NCI-H460 (cell line): Measurements from ENCODE around the gene ZNF408. TPM values are rescaled to one million over a fixed set of nuclear protein-coding genes. Genes with fewer than 3 reads are reported as not detected.

Experiments
- DNase-seq: peaks from one replicate; pipeline ENCODE4 v3.0.0-alpha.2; 2016; ENCODE audit warnings: low read depth; ENCODE audit errors: extremely low read depth
- total RNA-seq: library from RNA; depleted of rRNA; stranded (reverse); fragments of >200 nt; shearing (Covaris generic); gene quantifications from 2 replicates; pipeline ENCODE4 v1.2.3, GENCODE V29; 2014

The ZNF408 gene
- total RNA-seq, 1 experiment from 2014 or later = 5.9 TPM

- DNase-seq = no peak
Measured at GRCh38 chr11:46675288-46675851, 25.5 kb upstream of the ZNF408 start.

GRCh38 chr11:46675949-46676348 is 24.9 kb upstream of the ZNF408 start:
- no peak for DNase-seq

- no peak for DNase-seq
Measured at GRCh38 chr11:46676436-46677158, 24.2 kb upstream of the ZNF408 start.

- DNase-seq = no peak
Measured at GRCh38 chr11:46677169-46677568, 23.7 kb upstream of the ZNF408 start.

- DNase-seq = no peak
Measured at GRCh38 chr11:46677991-46678740, 22.7 kb upstream of the ZNF408 start.

GRCh38 chr11:46678741-46679130 is 22.1 kb upstream of the ZNF408 start:
- DNase-seq = no peak

GRCh38 chr11:46679241-46680163 is 21.3 kb upstream of the ZNF408 start:
- no peak for DNase-seq

- DNase-seq = no peak
Measured at GRCh38 chr11:46680164-46680760, 20.6 kb upstream of the ZNF408 start.

- no peak for DNase-seq
Measured at GRCh38 chr11:46680815-46681214, 20.0 kb upstream of the ZNF408 start.

- DNase-seq = no peak
Measured at GRCh38 chr11:46681814-46682213, 19.0 kb upstream of the ZNF408 start.

GRCh38 chr11:46682773-46683752 is 17.8 kb upstream of the ZNF408 start:
- DNase-seq = no peak

GRCh38 chr11:46684367-46684766 is 16.5 kb upstream of the ZNF408 start:
- DNase-seq = no peak

GRCh38 chr11:46686886-46687795 is 13.7 kb upstream of the ZNF408 start:
- DNase-seq = no peak

GRCh38 chr11:46690702-46691101 is 10.1 kb upstream of the ZNF408 start:
- no peak for DNase-seq

- DNase-seq = no peak
Measured at GRCh38 chr11:46692450-46692849, 8.4 kb upstream of the ZNF408 start.

GRCh38 chr11:46693597-46694012 is 7.2 kb upstream of the ZNF408 start:
- no peak for DNase-seq

GRCh38 chr11:46694072-46694471 is 6.8 kb upstream of the ZNF408 start:
- DNase-seq = no peak

- DNase-seq = no peak
Measured at GRCh38 chr11:46694607-46695006, 6.2 kb upstream of the ZNF408 start.
